HG02973 (cell line): Measurements from ENCODE around the gene RBM23.

Source experiments
- ATAC-seq: cut with Tn5 transposase; IDR thresholded peaks from one replicate; pipeline ENCODE4 v1.9.1; 2021; ENCODE audit warnings: moderate library complexity; ENCODE audit not compliant: unreplicated experiment

Gene RBM23

GRCh38 chr14:22887260-22887989 is 31.5 kb downstream of the RBM23 start:
- no peak for ATAC-seq

DNA sequence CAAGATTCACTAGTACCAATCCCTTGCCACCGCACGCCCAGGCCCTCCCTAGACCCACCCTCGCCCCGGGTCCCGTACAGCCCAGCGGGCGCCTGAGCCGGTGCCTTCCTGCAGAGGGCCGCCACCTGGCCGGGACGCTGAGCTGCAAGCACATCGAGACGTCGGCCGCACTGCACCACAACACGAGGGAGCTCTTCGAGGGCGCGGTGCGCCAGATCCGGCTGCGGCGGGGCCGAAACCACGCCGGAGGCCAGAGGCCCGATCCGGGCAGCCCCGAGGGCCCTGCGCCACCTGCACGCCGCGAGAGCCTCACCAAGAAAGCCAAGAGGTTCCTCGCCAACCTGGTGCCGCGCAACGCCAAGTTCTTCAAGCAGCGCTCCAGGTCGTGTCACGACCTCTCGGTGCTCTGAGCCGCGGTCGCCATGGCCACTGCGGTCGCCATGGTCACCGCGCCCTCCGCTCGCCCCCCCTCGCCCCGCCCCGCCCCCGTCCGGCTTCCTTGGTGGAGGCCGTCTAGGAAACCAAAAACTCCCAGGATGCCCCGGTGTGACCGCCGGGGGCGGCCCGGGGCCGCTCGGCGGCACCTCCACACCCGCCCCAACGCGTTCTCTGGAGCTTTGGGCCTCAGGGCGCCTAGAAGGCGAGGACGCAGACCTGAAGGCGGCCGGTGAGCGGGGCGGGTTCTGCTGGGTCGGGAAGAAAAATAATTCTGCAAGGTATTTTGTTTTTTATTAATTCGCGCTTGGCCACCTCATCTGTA is 32.3 kb downstream of the RBM23 start:
- ATAC-seq: peak; percentile 44

- no peak for ATAC-seq
Measured at GRCh38 chr14:22885975-22886374, 33.0 kb downstream of the RBM23 start.

DNA sequence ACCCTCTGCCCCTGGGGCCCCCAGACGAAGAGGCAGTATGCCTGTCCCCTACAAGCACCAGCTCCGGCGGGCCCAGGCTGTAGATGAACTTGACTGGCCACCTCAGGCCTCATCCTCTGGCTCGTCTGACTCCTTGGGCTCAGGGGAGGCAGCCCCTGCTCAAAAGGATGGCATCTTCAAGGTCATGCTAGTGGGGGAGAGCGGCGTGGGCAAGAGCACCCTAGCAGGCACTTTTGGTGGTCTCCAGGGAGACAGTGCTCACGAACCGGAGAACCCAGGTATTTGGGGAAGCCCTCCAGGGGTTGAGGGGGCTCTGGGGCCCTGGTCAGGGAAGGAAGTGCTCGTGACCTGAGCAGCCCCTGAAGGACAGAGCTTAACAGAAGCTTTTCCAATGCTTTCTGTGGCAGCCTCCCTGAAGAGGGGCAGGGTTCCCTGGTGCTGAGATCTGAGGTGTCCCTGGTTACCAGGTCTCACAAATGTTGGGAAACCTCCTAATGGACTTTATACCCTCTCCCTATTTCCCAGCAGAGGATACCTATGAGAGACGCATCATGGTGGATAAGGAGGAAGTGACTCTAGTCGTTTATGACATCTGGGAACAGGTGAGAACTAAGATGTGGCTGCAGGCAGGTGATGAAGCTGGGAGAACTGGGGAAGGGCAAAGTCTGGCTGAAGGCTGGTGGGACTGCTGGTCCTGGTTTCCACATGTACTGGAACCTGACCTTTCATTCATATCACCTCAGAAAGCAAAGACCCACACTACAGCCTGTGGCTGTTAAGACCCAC is 34.0 kb downstream of the RBM23 start:
- ATAC-seq: no peak

- ATAC-seq: no peak
Measured at GRCh38 chr14:22884076-22884737, 34.7 kb downstream of the RBM23 start.

DNA sequence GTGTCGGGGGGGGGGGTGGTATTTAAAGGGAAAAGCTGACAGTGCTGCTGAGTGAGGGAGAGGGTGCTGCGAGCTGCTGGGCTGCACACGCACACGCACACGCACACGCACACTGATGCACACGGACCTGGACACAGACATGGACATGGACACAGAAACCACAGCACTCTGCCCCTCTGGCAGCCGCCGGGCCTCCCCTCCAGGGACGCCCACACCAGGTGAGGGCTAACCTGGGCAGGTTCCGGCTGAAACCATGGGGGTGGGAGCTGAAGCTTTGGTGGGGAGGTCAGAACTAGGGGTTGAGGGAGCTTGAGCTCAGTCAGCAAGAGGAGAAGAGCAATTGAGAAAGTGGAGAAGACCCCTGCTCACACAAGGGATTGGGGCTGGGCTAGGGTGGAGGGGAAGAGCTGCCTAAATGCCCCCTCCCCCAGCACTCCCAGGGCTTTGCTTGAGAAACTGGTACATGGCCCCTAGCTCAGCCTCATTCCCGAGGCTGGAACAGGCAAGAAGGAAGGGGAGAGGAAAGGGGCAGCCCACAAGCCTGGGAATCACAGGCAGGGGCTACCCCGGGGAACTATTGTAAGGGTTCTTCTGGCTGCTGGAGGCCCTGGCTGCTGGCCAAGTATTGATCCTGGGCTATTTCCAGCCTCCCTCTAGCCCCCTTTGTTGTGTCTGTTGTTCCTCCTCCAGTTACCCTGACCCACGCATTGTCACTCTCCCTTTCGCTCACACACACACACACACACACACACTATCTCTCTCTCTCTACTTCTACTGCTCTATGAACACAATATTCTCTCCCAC is 35.6 kb downstream of the RBM23 start, which contains the start of gene REM2:
Gene REM2, plus strand, starts transcription at position 50 of the 804 bp plus-strand sequence. Its CDS starts 66 bp downstream, at position 116.
- no peak for ATAC-seq

DNA sequence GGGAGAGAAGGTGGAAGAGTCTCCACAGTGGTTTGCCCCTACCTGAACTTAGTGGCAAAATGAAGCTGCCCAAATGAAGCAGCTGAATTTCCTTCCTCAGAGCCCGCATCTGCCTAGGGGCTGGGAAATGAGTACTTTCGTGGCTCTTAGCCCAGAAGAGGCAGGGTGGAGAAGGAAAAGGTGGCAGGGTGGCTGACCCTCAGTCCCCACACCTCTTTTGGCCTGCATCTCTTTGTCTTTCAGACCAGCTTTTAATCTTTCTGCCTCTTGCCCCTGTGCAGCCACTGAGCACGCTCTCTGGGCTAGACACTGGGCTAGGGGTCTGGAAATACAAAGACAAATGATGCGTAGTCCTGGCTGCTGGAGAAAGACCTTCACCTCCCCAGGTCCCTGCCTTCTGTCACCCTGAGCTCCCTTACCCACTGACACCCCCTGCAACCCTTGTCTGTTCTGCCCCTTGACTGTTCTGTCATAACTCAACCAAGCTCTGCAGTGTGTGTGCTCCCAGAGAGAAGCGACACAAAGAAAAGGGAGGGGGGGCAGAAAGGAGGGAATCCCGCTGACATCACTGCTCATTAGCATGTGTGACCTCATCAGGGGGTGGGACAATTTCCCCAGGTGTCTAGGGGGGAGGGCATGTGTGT is 36.3 kb downstream of the RBM23 start:
- ATAC-seq: no peak

DNA sequence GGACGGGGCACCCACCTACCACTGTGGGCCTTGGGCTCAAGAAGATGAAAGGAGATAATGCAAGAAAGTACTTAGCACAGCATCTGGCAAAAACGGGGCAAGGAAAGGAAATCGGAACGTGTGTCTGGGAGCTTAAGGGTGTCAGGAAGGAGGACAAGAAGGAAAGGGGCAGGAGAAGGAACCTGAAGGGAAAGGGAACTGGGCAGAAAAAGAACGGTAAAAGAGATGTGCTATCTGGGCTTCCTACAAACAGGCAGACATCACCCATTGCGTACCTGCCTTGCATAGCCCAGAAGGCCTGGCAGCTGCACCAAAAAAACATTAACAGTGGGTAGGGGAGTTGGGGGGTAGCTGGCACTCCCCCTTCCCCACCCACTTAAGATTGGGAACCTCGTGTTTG is 36.9 kb downstream of the RBM23 start:
- ATAC-seq: no peak

GRCh38 chr14:22878271-22879246 is 40.4 kb downstream of the RBM23 start:
- no peak for ATAC-seq

- no peak for ATAC-seq
Measured at GRCh38 chr14:22877000-22877501, 41.9 kb downstream of the RBM23 start.

- no peak for ATAC-seq
Measured at GRCh38 chr14:22875748-22876319, 43.1 kb downstream of the RBM23 start.

- ATAC-seq: no peak
Measured at GRCh38 chr14:22875003-22875747, 43.8 kb downstream of the RBM23 start.

DNA sequence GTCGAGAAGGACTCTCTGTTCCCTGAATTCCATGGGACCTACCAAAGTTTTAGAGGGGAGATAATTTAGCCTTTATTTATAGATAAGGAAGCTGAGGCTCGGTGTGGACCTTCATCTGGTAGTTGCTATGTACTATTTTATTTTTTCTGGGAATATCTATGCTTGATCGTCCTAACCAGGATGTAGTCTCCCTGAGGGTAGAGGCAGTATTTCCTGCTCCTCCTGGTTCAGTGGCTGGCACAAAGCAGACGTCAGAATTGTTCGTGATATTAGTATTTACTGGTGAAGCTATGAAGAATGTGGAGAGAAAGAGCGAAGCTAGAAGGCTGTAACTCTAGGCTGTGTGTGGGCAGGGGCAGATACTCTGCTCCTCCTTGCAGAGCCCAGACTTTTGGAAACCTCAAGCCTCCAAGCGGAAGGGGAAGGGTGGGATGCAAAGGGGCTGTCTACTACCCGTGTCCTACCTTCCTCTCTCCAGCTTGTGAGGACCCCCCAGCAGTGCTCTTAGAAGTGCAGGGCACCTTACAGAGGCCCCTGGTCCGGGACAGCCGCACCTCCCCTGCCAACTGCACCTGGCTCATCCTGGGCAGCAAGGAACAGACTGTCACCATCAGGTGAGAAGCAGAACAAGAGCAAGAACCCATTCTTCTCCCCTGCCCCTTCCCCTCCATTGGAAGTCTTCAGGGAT is 46.0 kb downstream of the RBM23 start:
- ATAC-seq: no peak

DNA sequence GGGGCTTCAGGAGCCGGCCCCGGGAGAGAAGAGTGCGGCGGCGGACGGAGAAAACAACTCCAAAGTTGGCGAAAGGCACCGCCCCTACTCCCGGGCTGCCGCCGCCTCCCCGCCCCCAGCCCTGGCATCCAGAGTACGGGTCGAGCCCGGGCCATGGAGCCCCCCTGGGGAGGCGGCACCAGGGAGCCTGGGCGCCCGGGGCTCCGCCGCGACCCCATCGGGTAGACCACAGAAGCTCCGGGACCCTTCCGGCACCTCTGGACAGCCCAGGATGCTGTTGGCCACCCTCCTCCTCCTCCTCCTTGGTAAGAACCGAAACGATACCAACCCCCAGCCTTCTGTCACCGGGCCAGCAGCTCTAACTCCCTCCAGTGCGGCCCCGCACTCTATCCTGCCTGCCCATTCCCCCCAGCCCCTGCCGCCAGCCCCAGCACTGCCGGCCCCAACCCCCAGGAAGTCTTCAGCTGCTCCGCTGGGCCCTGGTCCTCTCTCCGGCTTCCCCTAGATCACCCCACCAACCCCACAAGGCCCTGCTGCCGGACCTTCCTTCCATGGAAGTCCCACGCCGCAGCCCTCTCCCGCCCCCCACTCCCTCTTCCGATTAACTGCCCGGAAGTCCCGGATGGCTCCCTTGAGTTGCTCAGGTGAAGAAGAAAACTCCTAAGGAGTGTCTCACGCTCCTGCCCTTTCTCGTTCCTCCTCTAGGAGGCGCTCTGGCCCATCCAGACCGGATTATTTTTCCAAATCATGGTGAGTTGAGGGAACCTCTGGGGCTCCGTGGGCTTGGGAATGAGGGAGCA is 46.7 kb downstream of the RBM23 start:
- no peak for ATAC-seq

DNA sequence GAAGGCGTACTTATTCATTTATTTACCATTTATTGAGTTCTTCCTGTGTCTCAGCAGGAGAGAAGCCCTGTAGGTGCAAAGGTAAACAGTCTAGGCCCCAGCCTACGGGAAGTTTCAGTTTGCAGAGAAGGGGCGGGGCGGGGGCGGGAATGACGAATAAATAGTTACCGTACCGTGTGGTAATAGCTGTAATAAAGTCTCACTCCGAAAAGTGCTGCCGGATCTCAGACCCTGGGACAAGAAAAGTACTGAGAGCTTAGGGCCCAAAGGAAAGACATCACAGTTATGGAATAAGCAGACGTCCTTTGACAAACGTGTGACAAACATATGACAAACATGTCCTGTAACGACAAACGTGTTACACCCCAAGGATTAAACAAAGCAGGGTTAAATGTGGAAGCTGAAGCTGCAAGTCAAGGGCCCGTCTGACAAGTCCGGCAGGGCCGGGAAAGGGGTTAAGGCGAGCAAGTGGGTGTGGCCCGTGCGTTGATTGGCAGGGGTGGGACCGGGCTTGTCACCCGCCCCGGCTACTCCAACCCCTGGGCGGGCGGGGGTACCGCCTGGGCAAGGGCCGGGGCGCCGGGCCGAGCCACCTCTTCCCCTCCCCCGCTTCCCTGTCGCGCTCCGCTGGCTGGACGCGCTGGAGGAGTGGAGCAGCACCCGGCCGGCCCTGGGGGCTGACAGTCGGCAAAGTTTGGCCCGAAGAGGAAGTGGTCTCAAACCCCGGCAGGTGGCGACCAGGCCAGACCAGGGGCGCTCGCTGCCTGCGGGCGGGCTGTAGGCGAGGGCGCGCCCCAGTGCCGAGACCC is 47.5 kb downstream of the RBM23 start, which contains the start of gene LRP10:
Gene LRP10, plus strand, starts transcription at position 517 of the 809 bp plus-strand sequence. CDS start 564 bp downstream, outside the sequence.
- ATAC-seq: peak; percentile 64
